NCI-H1436 (cell line): ENCODE measurements around the gene TNFRSF25.

Experiments
- DNase-seq: peaks from one replicate; lab custom pipeline; 2025; lab: John Stamatoyannopoulos, UW

Gene TNFRSF25

DNA sequence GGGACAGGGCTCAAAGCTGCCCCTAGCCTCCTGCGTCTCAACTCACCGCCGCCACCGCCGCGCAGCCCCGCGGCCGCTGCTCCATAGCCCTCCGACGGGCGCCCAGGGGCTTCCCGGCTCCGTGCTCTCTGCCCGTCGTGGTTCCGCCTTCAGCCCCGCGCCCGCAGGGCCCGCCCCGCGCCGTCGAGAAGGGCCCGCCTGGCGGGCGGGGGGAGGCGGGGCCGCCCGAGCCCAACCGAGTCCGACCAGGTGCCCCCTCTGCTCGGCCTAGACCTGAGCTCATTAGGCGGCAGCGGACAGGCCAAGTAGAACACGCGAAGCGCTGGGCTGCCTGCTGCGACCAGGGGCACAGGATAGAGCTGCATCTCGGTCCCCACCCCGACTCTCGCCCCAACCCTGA is at the start of gene TNFRSF25:
Gene TNFRSF25 (minus strand): TSS at position 151 of the 400 bp plus-strand sequence. CDS start 66 bp downstream, at position 85.
- DNase-seq: no peak

GRCh38 chr1:6515771-6516170 is 49.8 kb upstream of the TNFRSF25 start:
- DNase-seq: no peak

DNA sequence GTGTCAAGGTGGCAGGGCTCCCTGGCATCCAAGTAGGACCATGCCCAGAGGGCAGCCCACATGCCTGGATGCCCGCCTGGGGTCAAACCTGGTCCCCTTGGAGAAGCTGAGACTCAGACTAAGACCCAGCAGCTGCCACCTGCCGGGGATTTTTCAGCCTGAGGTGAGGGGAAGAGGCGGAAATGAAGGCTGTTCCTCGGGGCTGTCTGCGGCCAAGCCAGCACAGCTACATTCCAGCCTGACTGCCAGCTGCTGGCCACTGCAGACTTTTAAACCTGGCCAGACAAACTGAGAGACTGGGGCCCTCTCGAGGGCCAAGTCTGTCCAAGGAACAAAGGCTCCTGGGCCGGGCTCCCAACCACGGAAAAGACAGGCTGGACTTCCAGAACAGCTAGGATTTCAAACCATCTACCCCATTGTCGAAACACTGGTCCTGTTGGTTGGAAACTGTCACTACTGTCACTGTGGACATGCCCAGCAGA is 47.4 kb upstream of the TNFRSF25 start:
- no peak for DNase-seq

DNA sequence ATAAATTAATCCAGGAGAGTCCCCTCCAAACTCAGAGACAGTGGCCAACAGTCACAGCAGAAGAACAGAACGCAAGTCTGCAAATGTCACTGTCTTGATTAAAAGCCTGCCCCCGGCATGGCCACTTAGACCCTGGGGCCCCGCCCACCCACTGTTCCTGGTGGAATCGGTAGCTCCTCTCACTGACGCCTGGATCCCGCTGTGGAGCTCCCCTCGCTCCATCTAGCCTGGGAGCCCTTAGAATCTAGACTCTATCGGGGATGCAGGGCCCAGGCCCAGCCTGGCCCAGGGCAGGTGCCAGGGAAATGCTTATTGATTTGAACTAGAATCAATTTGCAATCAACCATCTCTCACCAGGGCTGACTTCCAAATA is 46.9 kb upstream of the TNFRSF25 start:
- DNase-seq: no peak

DNA sequence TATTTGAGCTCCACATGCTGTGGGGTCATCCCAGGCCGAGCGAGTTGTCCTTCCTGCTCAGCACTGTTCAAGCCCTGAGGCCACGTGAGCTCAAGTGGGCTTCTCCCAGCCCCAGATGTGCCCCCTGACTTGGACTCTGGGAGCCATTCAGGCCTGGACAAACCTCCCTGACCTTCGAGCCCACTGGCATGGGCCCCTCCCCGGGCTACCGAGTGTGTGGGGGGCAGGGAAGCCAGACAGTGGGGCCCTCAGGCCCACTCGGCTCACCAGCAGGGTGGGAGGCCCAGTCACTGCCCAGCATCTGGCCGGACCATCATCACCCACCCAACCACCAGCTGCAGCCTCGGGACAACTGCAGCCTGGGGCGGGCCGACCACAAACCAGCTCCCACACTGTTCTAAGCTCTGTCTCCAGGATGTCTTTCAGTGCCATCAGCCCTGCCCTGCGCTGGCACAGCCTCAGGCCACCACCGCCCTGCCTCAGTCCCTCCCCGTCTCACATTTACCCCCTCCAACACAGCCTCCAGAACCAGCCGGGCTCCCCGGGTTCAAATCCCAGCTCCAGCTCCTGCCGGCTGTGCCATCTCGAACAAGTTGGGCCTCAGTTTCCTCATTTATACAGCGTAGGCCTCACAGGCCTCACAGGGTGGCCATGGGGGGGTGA is 46.4 kb upstream of the TNFRSF25 start:
- DNase-seq: no peak

GRCh38 chr1:6511561-6512244 is 45.7 kb upstream of the TNFRSF25 start:
- DNase-seq: no peak

DNA sequence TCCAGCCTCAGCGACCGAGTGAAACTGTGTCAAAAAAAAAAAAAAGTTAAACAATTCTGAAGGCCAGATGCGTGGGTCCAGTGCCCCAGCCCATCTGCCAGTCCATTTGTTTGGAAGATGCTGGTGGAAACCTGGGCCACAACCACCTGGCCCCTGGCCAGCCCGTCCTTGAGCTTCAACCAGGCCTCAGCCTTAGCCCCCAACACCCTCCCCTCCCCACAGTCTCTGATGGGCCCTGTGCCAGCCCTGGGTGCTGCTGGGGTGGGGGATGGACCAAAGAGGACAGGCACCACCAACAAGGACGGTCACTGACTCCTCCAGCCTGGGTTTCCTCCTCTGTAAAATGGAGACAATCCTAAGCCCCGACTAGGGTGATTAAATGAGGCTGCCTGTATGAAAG is 45.1 kb upstream of the TNFRSF25 start:
- no peak for DNase-seq

DNA sequence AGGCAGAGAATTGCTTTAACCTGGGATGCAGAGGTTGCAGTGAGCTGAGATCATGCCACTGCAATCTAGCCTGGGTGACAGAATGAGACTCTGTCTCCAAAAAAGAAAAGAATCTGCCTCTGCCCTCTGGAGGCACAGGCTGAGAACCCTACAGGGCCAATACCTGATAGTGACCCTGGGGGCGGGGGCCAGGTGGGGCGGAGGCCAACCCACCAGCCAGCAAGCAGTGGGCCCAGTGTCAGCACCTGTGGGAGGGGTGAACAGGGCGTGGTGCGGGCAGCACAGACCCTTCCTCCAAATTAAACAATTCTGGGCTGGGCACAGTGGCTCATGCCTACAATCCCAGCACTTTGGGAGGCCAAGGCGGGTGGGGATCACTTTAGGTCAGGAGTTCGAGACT is 44.5 kb upstream of the TNFRSF25 start:
- no peak for DNase-seq

GRCh38 chr1:6509919-6510291 is 43.9 kb upstream of the TNFRSF25 start:
- no peak for DNase-seq

- DNase-seq: no peak
These were observed 43.4 kb upstream of the TNFRSF25 start for GRCh38 chr1:6509220-6509918.

DNA sequence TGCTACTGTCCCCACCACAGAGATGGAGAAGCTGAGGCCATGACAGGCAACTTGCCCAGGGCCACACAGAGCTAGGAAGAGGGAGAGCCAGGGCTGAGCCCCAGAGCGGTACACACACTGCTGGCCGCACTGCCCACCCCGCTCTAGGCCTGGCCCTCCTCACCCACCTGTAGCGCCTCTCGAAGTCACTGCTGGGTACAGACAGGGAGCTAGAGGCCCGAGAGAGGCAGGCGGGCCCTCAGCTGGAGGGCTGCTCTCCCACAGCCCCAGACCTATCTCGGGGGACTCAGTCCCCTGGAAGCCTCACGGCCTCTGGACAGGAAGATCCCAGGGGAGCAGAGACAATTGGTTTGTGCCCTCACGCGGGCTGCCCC is 42.8 kb upstream of the TNFRSF25 start:
- DNase-seq: no peak

- DNase-seq: no peak
These were observed 42.3 kb upstream of the TNFRSF25 start for GRCh38 chr1:6508154-6508815.

GRCh38 chr1:6507461-6507911 is 41.5 kb upstream of the TNFRSF25 start:
- no peak for DNase-seq

DNA sequence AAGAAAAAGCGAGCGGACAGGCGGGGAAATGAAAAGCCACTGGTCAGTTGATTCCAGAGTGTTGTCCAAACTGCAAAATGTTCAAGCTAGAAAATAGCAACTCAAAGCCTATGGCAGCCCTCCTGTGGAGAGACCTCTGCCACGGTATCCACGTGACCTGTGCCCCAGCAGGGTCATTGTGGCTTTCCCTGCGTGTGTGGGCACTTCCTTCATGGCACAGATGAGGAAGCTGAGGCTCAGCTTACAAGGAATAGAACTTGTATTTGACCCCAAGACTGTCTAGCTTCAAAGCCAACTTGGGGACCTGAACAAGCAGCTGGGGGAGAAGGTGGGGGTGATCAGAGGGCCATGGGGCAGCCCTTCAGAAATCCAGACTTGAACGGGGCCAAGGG is 41.1 kb upstream of the TNFRSF25 start:
- no peak for DNase-seq

DNA sequence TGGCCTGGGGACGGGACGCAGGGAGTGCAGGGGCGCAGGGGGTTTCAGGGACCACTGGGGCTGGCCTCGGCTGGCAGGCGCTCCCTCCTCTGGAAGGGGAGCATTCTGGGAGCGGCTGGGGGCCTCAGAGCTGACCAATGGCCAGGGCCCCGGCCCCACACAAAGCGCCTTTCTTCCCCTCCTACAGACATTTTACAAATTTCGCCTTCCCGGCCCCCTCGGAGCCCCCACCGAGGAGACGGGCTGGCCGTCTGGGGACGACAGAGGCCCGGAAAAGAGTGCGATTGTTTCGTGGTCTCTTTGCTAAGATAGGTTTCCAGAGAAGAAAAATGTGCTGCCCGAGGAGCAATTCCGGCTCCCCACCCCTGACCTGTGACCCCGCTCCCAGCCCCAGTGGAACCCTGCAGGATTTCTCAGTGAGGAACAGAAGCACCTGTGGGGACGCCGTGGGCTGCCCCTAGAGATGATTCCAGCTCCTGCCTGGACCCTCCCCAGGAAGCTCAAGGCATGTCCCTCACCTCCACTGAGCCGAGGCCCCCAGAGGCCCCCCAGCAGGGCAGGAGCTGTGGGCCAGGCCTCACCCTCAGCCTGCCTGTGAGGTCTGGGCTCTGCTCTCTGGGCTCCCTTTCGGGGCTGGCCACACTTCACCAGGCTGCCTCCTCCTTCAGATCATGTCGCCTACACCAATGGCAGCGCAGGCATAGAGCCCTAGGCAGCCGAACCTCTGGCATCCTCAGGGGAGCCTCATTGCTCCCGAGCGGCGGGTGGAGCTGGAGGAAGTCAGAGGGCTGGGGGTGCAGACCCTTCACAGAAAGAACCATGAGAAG is 40.5 kb upstream of the TNFRSF25 start:
- no peak for DNase-seq

- no peak for DNase-seq
These were observed 39.6 kb upstream of the TNFRSF25 start for GRCh38 chr1:6505367-6506209.

- no peak for DNase-seq
These were observed 38.9 kb upstream of the TNFRSF25 start for GRCh38 chr1:6504887-6505286.

GRCh38 chr1:6503884-6504602 is 38.1 kb upstream of the TNFRSF25 start:
- no peak for DNase-seq

DNA sequence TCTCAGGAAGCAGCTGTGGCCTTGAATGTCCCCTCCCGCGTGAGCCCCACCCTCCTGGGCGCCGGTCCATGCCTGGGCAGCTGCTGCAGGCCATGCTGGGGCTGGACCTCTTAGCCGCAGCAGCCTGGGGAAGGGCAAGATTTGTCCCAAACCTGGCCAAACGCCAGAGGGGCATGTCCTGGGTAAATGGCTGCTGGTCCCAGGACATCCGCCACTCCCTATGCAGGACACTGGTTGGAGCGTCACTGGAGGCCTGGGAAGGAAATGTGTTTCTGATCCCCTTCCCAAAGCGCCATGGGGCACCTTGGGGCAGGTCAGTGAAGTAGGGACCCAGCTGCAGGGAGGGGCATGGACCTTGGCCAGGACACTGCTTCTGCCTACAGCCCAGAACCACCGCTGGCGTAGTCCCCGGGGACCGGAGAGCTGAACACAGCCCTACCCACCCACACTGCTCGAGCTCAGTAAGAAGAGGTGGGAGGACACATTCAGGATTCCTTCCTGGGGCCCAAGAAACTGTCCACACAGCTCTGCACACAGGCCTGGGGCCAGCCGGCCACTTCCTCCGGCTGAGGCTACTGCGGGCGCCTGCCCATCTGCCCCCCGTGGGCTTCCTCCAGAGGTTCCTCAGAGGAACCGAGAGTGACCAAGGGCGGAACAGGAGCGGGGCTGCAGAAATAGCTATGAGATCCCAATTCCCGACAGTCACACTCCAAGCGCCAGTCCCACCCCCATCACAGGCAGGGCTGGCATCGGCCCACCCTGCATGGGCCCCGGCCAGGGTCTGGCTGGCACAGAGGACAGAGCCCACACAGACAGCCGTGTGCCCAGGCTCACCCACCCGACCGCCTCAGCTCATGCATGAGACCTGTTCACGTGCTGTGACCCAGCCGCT is 36.3 kb upstream of the TNFRSF25 start:
- no peak for DNase-seq
